Measurements from ENCODE around the gene SULT1E1. TPM values are rescaled to one million over a fixed set of nuclear protein-coding genes. Genes with fewer than 3 reads are reported as not detected.
A peak's percentile ranks its signal among the peaks of the same experiment; 100 is the strongest.
"Not testable (repeated sequence)": the region's sequence is repeated elsewhere in the genome, so short reads cannot be mapped to it uniquely, and the experiment has no call there.

Gene SULT1E1
- total and polyA plus RNA-seq, 2 donors (not counting 1 experiment from before 2014, with no cell fraction given), result not detected

DNA sequence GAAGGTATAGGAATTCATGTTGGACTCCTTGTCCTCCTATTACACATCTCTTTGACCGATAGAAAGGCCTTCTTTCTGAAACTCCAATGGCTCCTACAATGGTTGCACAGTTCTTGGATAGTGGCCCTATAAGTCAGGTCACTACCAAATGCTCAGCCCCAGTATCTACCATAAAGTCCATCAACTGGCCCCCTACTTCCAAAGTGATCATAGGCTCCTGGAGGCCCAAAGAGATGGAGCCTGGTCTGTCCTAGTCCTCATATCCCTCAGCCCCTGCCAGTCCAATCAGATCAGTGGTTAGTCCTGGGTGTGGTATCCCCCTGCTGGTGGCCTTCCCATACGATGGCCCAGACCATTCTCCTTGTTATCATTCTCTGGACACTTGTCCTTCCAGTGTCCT is 30.3 kb downstream of the SULT1E1 start:
- no peak overlapping the region for H3K9ac ChIP-seq (ENCODE audit: insufficient read depth, low read length)
- H2AFZ ChIP-seq (ENCODE audit: low read length), result no peak overlapping the region
- H3K27ac ChIP-seq (ENCODE audit: insufficient read depth, low read length), result no peak overlapping the region
- no peaks in the 10 kb centered on the region for H3K9me3 ChIP-seq (ENCODE audit: control insufficient read depth, insufficient read depth, low read depth, low read length)
- H3K4me2 ChIP-seq (ENCODE audit: extremely low read depth, insufficient read depth, low read length), result no peak overlapping the region
- H3K4me1 ChIP-seq (ENCODE audit: control insufficient read depth, extremely low read depth, insufficient read depth, low read length), result no peaks in the 10 kb centered on the region
- no peaks in the 10 kb centered on the region for H4K20me1 ChIP-seq (ENCODE audit: control insufficient read depth, extremely low read depth, insufficient read depth, low read length)
- no peaks in the 10 kb centered on the region for H3K79me2 ChIP-seq (ENCODE audit: control insufficient read depth, insufficient read depth, low read length)
- no peaks in the 10 kb centered on the region for H3K27me3 ChIP-seq (ENCODE audit: control insufficient read depth, insufficient read depth, low read length)
- no peak for DNase-seq (ENCODE audit: low read depth in 2 of 2)
- no peaks in the 10 kb centered on the region for H3K36me3 ChIP-seq (ENCODE audit: control insufficient read depth, insufficient read depth, low read length)
- no peak overlapping the region for H3K4me3 ChIP-seq (replicated peaks in 1 of 4; ENCODE audit: control extremely low read depth in 1 of 4, insufficient read depth in 1 of 4, low read depth in 3 of 4, low read length in 4 of 4)
- TF ChIP-seq EZH2 (IDR thresholded peaks at IDR 0.05; ENCODE audit: low read length, missing control alignments), result no peak
- TF ChIP-seq, protein P1, sequence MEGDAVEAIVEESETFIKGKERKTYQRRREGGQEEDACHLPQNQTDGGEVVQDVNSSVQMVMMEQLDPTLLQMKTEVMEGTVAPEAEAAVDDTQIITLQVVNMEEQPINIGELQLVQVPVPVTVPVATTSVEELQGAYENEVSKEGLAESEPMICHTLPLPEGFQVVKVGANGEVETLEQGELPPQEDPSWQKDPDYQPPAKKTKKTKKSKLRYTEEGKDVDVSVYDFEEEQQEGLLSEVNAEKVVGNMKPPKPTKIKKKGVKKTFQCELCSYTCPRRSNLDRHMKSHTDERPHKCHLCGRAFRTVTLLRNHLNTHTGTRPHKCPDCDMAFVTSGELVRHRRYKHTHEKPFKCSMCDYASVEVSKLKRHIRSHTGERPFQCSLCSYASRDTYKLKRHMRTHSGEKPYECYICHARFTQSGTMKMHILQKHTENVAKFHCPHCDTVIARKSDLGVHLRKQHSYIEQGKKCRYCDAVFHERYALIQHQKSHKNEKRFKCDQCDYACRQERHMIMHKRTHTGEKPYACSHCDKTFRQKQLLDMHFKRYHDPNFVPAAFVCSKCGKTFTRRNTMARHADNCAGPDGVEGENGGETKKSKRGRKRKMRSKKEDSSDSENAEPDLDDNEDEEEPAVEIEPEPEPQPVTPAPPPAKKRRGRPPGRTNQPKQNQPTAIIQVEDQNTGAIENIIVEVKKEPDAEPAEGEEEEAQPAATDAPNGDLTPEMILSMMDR (conservative IDR thresholded peaks at IDR 0.05 in 1 of 2, IDR thresholded peaks at IDR 0.05 in 1 of 2; ENCODE audit: low read depth in 1 of 2, low read length in 2 of 2), result no peak

DNA sequence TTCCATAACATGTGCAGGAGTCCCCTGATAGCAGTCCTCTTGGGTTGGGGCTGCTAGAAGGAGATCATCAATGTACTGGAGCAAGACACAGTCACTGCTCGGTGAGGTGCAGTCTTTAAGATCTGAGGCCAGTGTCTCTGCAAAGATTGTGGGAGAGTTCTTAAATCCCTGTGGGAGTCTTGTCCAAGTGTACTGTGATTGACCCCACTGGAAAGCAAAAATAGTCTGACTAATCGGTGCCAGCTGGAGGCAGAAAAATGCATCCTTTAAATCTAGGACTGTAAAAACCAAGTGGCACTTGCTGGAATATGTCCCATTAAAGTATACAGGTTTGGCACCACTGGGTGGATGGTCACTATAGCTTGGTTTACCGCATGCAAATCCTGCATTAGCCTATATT is 31.1 kb downstream of the SULT1E1 start:
- Histone ChIP-seq H3K9ac (ENCODE audit: insufficient read depth, low read length) (no peak overlapping the region), H3K9me3 (ENCODE audit: control insufficient read depth, insufficient read depth, low read depth, low read length) (no peaks in the 10 kb centered on the region), H3K4me2 (ENCODE audit: extremely low read depth, insufficient read depth, low read length) (no peak overlapping the region), H3K4me3 (replicated peaks in 1 of 4; ENCODE audit: control extremely low read depth in 1 of 4, insufficient read depth in 1 of 4, low read depth in 3 of 4, low read length in 4 of 4) (no peak overlapping the region), H3K36me3 (ENCODE audit: control insufficient read depth, insufficient read depth, low read length) (no peaks in the 10 kb centered on the region), H4K20me1 (ENCODE audit: control insufficient read depth, extremely low read depth, insufficient read depth, low read length) (no peaks in the 10 kb centered on the region), H2AFZ (ENCODE audit: low read length) (no peak overlapping the region), H3K79me2 (ENCODE audit: control insufficient read depth, insufficient read depth, low read length) (no peaks in the 10 kb centered on the region), H3K4me1 (ENCODE audit: control insufficient read depth, extremely low read depth, insufficient read depth, low read length) (no peaks in the 10 kb centered on the region), H3K27ac (ENCODE audit: insufficient read depth, low read length) (no peak overlapping the region), H3K27me3 (ENCODE audit: control insufficient read depth, insufficient read depth, low read length) (no peaks in the 10 kb centered on the region)
- DNase-seq (ENCODE audit: low read depth in 2 of 2), result peak; percentile 6 to 31
- no peak for TF ChIP-seq EZH2 (IDR thresholded peaks at IDR 0.05; ENCODE audit: low read length, missing control alignments)
- TF ChIP-seq, protein P1 (conservative IDR thresholded peaks at IDR 0.05 in 1 of 2, IDR thresholded peaks at IDR 0.05 in 1 of 2; ENCODE audit: low read depth in 1 of 2, low read length in 2 of 2), result no peak

DNA sequence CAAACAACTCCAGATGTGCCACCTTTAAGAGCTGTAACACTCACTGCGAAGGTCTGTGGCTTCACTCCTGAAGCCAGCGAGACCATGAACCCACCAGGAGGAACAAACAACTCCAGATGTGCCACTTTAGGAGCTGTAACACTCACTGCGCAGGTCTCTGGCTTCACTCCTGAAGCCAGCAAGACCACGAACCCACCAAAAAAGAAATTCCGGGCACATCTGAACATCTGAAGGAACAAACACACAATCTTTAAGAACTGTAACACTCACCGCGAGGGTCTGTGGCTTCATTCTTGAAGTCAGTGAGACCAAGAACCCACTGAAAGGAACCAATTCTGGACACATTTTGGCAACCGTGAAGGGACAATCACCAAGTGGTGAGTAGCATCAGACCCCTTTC is 34.9 kb downstream of the SULT1E1 start:
- H3K4me1 ChIP-seq (ENCODE audit: control insufficient read depth, extremely low read depth, insufficient read depth, low read length); H3K27ac ChIP-seq (ENCODE audit: insufficient read depth, low read length); H3K4me3 ChIP-seq (replicated peaks in 1 of 4; ENCODE audit: control extremely low read depth in 1 of 4, insufficient read depth in 1 of 4, low read depth in 3 of 4, low read length in 4 of 4); DNase-seq (ENCODE audit: low read depth in 2 of 2); H3K27me3 ChIP-seq (ENCODE audit: control insufficient read depth, insufficient read depth, low read length); H4K20me1 ChIP-seq (ENCODE audit: control insufficient read depth, extremely low read depth, insufficient read depth, low read length); H3K9me3 ChIP-seq (ENCODE audit: control insufficient read depth, insufficient read depth, low read depth, low read length); H3K9ac ChIP-seq (ENCODE audit: insufficient read depth, low read length); H3K36me3 ChIP-seq (ENCODE audit: control insufficient read depth, insufficient read depth, low read length); H3K79me2 ChIP-seq (ENCODE audit: control insufficient read depth, insufficient read depth, low read length); H2AFZ ChIP-seq (ENCODE audit: low read length); H3K4me2 ChIP-seq (ENCODE audit: extremely low read depth, insufficient read depth, low read length): not testable (repeated sequence)
